ENCODE results near the gene BICDL2.
A peak's percentile ranks its signal among the peaks of the same experiment; 100 is the strongest.

The BICDL2 gene

GRCh38 chr16:3023415-3023668 is 13.4 kb downstream of the BICDL2 start:
- peak; percentile 59 for DNase-seq

DNA sequence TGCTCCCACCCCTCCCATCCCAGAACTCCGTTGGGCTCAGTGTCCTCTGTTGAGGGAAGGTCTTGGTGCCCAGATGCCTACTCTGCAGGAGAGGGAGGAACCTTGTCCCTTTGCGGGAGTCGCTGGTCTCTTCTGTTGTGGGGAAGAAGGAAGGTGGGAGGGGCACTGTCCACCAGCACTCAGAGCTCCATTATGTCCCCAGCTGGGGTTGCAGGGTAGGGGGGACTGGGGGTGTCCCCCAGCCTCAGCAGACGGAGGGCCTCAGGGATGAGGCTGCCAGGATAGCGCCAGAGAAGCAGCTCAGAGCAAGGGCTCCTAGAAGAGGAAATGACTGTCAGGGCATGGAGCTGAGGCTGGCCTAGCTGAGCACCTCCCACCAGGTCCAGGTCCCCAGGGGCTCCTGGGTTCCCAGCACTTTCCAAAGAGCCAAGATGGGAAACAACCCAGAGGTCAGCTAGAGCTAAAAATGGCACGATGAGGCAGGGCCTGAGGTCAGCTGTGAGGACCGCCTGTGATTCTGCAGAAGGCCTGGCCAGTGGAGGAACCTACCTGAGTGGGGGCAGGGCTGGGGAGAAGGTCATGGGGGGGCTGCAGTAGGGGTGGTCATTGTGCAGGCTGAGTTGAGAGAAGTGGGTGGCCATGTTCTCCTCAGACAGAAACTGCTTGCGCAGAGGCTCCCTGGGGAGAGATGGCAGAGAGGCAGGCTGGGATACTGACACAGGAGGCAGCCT is 13.9 kb downstream of the BICDL2 start:
- DNase-seq = peak; percentile 46

DNA sequence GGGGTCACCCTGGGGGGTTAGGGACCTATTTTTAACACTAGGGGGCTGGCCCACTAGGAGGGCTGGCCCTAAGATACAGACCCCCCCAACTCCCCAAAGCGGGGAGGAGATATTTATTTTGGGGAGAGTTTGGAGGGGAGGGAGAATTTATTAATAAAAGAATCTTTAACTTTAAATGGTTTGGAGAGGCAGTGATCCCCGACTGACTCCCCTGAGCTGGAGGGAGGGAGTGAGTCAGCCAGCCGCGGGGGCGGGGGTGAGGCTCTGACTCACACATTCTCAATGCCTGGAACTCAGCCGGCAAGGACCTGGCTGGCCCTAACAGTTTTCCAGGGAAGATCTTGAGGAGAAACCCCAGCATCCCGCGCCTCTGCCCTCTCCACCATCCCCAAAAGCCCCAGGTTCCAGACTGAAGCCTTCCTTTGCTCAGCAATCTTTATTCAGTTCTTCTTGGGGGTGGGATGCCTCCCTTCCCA is 14.5 kb downstream of the BICDL2 start:
- DNase-seq = peak; percentile 87

- peak; percentile 84 for DNase-seq
These were observed 15.1 kb downstream of the BICDL2 start for GRCh38 chr16:3021449-3022207.

GRCh38 chr16:3020604-3021448 is 15.9 kb downstream of the BICDL2 start:
- peak; percentile 81 for DNase-seq

GRCh38 chr16:3020247-3020603 is 16.5 kb downstream of the BICDL2 start, which contains the start of gene TNFRSF12A:
TNFRSF12A (plus strand) TSS chr16:3020368; CDS start chr16:3020398, 30 bp downstream.
- DNase-seq = peak; percentile 73

- no peak for DNase-seq
These were observed 17.0 kb downstream of the BICDL2 start for GRCh38 chr16:3019594-3020246.

GRCh38 chr16:3017794-3018506 is 18.8 kb downstream of the BICDL2 start, which contains the start of gene CLDN6:
CLDN6 (minus strand) TSS chr16:3018183; CDS start chr16:3016021, 2,162 bp downstream.
- DNase-seq = no peak

DNA sequence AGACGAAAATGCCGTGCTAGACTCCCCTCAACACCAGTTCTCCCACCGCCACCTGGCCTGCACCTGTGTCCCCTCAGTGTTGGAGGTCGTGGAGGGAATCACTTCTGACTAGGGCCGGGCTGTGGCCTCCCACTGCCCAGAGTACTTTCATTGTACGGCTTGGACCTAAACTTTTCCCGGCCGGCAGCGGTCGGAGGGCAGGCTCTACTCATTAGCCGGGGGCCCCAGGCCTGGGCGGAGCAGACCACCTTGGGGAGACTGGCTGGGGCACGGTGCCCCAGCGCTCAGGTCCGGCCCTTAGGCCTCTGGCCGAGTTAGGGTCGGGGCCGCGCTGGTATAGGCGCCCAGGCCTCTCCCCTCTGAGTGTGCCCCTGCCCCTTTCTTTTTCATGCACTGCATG is 19.4 kb downstream of the BICDL2 start:
- no peak for DNase-seq

- DNase-seq = no peak
These were observed 20.8 kb downstream of the BICDL2 start for GRCh38 chr16:3015865-3016521.

GRCh38 chr16:3014971-3015370 is 21.8 kb downstream of the BICDL2 start:
- no peak for DNase-seq

DNA sequence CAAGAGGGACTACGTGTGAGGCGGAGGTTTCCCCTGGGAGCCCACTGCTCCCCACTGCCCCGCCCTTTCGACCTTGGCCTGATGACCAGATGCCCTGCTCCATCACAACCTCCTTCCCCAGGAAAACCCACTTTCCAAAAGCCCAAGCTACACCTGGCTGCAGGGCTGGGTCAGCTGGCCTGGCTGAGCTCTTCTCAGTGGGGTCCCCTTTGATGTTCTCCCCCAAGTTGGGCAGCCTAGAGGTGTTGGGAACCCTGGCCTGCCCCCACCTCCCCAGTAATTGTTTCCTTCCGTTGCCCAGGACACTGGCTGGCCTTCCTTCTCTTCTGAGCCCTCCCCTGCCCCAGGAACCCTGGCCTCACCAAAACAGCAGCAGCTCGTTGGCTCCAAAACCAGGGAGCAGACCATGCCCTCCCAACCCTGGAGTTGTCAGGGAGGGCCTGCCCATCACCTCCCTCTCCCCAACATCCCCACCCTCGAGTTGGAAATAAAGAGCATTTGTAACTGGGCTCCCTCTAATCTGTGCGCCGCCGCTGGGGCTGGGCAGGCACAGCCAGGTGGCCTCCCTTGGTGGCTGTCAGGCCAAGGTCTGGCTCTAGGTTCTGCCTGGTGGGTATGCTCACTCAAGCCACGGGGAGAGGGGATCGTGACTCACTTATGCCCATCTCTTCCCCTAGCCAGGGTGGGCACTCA is 22.6 kb downstream of the BICDL2 start:
- no peak for DNase-seq

- DNase-seq = no peak
These were observed 23.2 kb downstream of the BICDL2 start for GRCh38 chr16:3013491-3013951.

DNA sequence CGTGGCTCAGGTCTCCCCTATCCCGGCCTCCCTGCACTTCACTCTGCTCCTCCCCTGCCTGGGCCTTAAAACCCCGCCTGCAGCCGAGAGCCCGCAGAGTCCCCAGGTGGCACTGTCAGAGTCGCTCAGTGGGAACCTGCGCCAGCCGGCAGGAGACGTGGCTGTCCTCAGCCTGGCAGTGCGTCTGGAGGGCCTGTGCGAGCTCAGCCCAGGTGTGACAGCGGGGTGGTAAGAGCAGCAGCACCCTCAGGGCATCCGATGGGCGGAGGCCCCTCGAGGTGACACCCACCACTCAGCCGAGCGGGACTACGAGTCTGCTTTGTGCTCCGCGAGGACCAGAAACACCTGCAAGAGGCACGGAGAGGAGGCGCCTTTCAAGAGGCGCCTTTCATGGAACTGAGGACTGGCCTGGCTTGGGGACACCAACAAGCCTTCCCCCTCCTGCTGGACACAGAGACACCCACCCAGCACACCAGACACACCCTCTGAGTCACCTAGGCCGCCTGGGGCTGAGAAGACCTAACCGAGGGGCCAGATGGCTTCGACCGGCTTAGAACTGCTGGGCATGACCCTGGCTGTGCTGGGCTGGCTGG is 23.8 kb downstream of the BICDL2 start, which contains the start of gene CLDN9:
CLDN9 (plus strand) TSS at position 96 of the 593 bp plus-strand sequence; CDS start at position 536, 440 bp downstream.
- DNase-seq = no peak

DNA sequence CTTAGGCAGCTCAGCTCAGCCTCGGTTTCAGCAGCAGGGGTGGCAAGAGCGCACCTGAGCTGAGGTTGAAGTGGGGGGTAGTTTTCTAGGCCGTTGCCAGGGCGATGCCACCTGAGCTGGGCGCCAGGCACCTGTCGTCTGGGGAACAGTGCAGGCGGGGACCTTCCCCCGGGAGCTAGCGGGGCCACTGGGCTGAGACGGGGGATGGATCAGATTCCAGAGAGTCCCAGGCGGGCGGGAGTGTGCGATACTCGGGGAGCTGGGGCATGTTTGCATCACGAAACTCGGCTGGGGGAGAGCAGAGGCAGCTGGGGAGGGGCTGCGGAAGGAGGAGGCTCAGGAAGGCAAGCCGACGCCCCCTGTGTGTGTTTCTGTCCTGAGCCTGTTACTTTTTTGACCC is 24.5 kb downstream of the BICDL2 start:
- DNase-seq = no peak

GRCh38 chr16:3010510-3010909 is 26.2 kb downstream of the BICDL2 start:
- DNase-seq = no peak

DNA sequence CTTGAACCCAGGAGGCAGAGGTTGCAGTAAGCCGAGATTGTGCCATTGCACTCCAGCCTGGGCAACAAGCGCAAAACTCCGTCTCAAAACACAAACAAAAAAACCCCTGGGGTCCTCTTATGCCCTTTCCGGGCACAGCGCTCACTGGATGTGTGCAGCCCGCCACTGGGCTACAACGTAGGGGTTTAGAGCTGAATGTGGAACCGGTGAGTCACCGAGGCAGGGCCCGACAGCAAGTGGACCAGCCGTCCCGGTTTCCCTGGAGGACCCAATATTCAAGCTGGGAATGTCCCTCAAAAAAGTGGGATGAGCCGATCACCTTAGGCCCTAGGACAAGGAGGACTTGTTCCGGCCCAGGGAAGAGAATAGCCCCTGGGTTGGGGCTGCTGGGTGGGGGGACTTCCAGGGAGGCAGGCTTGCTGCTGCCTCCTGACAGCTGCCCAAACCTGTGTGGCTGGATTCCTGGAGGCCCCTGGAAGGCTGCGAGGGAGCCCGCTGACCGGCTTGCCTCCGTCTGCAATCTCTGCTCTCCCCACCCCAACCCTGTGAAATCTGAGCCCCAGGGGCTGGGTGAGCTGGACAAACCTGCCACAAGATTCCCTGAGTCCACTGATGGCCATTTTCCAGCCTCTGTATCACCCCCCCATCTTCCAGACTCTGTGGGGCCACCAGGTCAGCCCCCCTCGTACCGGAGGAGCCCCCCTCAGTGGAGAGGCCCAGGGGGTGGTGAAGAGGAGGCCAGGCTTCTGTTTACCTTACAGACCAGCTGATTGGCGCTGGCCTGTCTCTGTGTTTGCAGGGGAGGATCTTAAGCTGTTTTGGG is 27.0 kb downstream of the BICDL2 start:
- DNase-seq = no peak

DNA sequence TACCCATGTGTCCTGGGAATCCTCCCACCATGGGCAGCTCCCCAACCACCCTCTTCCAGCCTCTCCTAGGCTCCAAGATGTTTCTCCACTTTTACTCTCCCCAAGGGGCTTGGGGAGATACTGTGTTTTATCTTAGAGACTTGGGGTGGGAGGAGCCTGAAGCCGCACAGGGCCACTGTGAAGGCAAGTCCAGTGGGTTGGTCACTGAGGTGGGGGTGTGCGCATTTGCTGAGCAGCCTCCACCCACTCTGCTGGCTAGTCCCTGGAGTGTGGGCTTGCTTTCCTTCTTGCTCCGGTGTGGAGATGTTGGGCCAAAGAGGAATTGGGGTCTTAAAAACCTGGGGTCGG is 28.1 kb downstream of the BICDL2 start:
- DNase-seq = no peak

DNA sequence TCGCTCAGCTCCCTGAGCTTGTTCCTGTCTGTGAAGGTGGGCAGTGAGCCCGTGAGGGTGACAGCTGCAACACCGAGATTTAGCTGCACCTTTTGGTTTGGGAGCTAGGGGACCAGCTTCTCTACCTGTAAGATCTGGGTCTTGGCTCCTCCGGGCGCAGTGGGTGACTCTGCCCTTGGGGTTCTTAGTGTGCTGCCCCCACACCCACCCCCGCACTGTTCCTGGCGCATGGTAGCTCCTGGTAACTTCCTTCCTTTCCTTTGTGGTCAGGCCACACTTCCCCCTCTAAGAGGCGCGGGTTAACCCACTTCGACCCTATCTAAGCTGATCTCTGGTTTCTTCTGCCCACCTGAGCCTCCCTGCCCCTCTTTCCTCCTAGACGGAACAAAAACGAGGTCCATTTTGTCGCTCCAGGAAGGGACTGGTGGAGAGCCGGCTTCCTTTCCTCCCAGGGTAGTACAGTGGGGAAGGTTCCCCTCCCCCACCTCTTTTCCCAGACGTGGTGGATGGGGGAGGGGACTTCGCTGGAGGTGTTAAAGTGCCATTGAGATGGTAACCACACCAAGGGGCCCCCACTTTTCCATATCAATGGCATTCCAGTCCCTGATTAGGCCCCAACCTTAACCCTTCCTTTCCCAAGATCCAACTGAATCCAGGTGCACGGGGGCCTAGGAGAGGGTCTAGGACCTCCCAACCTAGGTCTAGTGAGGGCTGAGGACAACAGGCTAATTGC is 28.6 kb downstream of the BICDL2 start:
- DNase-seq = peak; percentile 40
